ENCODE results near the gene CUX1. TPM values are rescaled to one million over a fixed set of nuclear protein-coding genes. Genes with fewer than 3 reads are reported as not detected.

The CUX1 gene
- total and polyA plus RNA-seq, 4 donors: 40.5 to 138 (median 69.1) TPM

DNA sequence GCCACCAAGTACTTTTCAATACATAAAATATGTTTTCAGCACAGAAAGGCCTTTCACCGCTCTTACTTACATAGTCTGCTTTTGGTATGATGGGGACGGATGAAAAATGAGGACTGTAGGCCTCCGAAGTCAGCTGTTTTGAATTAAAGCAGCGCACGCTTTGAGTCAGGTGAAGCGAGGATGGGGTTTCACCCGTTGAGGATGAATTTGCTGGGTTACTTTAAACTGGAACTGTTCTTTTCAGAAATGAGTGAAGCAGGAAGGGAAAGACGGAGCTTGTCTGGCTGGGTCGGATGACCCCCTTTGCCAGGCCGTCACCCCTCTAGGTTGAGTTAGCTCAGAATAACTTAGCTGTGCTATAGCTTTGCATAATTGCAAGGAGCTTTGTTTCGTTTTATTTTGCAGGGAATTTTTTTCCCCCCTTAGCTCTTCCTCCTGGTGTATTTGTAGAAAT lies 40.0 kb downstream of the CUX1 start:
- no peaks in the 10 kb centered on the region for H3K9me3 ChIP-seq (ENCODE audit: control insufficient read depth in 4 of 4, insufficient read depth in 3 of 4, low read length in 3 of 4)
- 31 to 56% methylated on average over 11 of the region's 11 CpGs for WGBS, 2 donors
- H3K4me1 ChIP-seq (ENCODE audit: control insufficient read depth in 5 of 5, insufficient read depth in 5 of 5, low read length in 5 of 5): peaks cover 8 to 30% (median 27%) of the 10 kb centered on the region in 5 donors
- H3K27ac ChIP-seq (ENCODE audit: low read depth in 1 of 2, low read length in 1 of 2): peak overlapping the region; percentile 82 to 89
- H3K9ac ChIP-seq (ENCODE audit: insufficient read depth in 1 of 2, low read length in 2 of 2): no peak overlapping the region
- H3K36me3 ChIP-seq (ENCODE audit: control insufficient read depth in 4 of 4, insufficient read depth in 4 of 4, low read length in 4 of 4): no peaks in the 10 kb centered on the region
- DNase-seq (no peak), ATAC-seq (ENCODE audit: insufficient read depth, low FRiP score) (no peak)
- H3K4me3 ChIP-seq: no peak overlapping the region
- TF ChIP-seq, protein P1, sequence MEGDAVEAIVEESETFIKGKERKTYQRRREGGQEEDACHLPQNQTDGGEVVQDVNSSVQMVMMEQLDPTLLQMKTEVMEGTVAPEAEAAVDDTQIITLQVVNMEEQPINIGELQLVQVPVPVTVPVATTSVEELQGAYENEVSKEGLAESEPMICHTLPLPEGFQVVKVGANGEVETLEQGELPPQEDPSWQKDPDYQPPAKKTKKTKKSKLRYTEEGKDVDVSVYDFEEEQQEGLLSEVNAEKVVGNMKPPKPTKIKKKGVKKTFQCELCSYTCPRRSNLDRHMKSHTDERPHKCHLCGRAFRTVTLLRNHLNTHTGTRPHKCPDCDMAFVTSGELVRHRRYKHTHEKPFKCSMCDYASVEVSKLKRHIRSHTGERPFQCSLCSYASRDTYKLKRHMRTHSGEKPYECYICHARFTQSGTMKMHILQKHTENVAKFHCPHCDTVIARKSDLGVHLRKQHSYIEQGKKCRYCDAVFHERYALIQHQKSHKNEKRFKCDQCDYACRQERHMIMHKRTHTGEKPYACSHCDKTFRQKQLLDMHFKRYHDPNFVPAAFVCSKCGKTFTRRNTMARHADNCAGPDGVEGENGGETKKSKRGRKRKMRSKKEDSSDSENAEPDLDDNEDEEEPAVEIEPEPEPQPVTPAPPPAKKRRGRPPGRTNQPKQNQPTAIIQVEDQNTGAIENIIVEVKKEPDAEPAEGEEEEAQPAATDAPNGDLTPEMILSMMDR (IDR thresholded peaks at IDR 0.05; ENCODE audit: control extremely low read depth, extremely low read depth): no peak
- no peaks in the 10 kb centered on the region for H3K27me3 ChIP-seq (ENCODE audit: control insufficient read depth in 3 of 3, insufficient read depth in 3 of 3, low read length in 2 of 3)

- H3K9me3 ChIP-seq (ENCODE audit: control insufficient read depth in 4 of 4, insufficient read depth in 3 of 4, low read length in 3 of 4): no peaks in the 10 kb centered on the region
- H3K36me3 ChIP-seq (ENCODE audit: control insufficient read depth in 4 of 4, insufficient read depth in 4 of 4, low read length in 4 of 4): no peaks in the 10 kb centered on the region
- no peaks in the 10 kb centered on the region for H3K27me3 ChIP-seq (ENCODE audit: control insufficient read depth in 3 of 3, insufficient read depth in 3 of 3, low read length in 2 of 3)
- no peak overlapping the region for H3K4me3 ChIP-seq
- DNase-seq (peak in 2 of 3 donors; percentile 31 to 49), ATAC-seq (ENCODE audit: insufficient read depth, low FRiP score) (no peak)
- peaks cover 8 to 31% (median 23%) of the 10 kb centered on the region in 5 donors for H3K4me1 ChIP-seq (ENCODE audit: control insufficient read depth in 5 of 5, insufficient read depth in 5 of 5, low read length in 5 of 5)
- H3K9ac ChIP-seq (ENCODE audit: insufficient read depth in 1 of 2, low read length in 2 of 2): peak overlapping the region in 1 of 2 donors; percentile 48
- H3K27ac ChIP-seq (ENCODE audit: low read depth in 1 of 2, low read length in 1 of 2): peak overlapping the region; percentile 36 to 68
- TF ChIP-seq, protein P1 (IDR thresholded peaks at IDR 0.05; ENCODE audit: control extremely low read depth, extremely low read depth): no peak
- WGBS, 2 donors: 76 to 84% methylated on average over 20 of the region's 20 CpGs
Observed at GRCh38 chr7:101858437-101859385, 41.3 kb downstream of the CUX1 start.

DNA sequence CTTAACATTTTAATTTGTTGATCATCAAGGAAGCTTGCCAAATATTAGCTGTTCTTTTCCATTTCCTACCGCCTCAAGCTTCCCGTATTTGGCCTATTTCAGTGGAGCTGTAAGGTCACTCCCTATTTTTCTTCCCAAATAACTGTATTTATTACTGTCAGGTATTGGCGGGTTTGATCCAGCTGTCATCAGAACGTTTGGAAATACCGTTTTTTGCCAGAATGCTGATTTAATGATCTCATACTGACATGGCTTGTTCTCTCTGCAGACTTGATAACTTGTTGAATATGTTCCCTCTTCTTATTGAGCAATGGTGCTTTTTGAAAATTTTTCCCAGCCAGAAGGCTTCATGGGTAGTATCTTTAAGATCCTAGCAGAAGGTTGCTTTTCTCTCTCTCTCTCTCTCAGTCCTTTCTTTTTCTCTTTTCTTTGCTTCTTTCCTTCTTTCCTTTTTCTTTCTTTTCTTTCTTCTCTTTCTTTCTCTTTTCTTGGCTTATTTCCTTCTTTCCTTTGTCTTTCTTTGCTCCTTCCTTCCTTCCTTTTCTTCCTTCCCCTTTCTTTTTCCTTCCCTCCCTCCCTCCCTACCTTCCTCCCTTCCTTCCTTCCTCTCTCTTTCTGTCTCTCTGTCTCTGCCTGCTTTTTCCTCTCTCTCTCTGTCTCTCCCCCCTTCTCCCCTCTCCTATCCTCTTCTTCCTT lies 42.1 kb downstream of the CUX1 start:
- ATAC-seq (ENCODE audit: insufficient read depth, low FRiP score): no peak
- peaks cover 8 to 31% (median 22%) of the 10 kb centered on the region in 5 donors for H3K4me1 ChIP-seq (ENCODE audit: control insufficient read depth in 5 of 5, insufficient read depth in 5 of 5, low read length in 5 of 5)
- WGBS, 2 donors: 25 to 43% methylated on average over 5 of the region's 5 CpGs

More for the DNA sequence above, 42.1 kb downstream of the CUX1 start:
- TF ChIP-seq, protein P1 (IDR thresholded peaks at IDR 0.05; ENCODE audit: control extremely low read depth, extremely low read depth): no peak
- H3K36me3 ChIP-seq (ENCODE audit: control insufficient read depth in 4 of 4, insufficient read depth in 4 of 4, low read length in 4 of 4): no peaks in the 10 kb centered on the region
- H3K27ac ChIP-seq (ENCODE audit: low read depth in 1 of 2, low read length in 1 of 2): peak overlapping the region in 1 of 2 donors; percentile 22
- H3K4me3 ChIP-seq: no peak overlapping the region
- no peaks in the 10 kb centered on the region for H3K27me3 ChIP-seq (ENCODE audit: control insufficient read depth in 3 of 3, insufficient read depth in 3 of 3, low read length in 2 of 3)
- peak overlapping the region in 1 of 2 donors; percentile 38 for H3K9ac ChIP-seq (ENCODE audit: insufficient read depth in 1 of 2, low read length in 2 of 2)
- DNase-seq: peak in 2 of 3 donors; percentile 61 to 72
- H3K9me3 ChIP-seq (ENCODE audit: control insufficient read depth in 4 of 4, insufficient read depth in 3 of 4, low read length in 3 of 4): no peaks in the 10 kb centered on the region
